Stimulated activated naive CD8-positive, alpha-beta T cell treated with anti-CD3 and anti-CD28 coated beads, Interleukin-15, Interleukin-2, amounts not matched to agents 100 ng/mL and 50 ng/mL, for 24 hours (primary cell): ENCODE results near the gene RCOR2.

Experiments
- H3K27ac Mint-ChIP-seq: one replicate; pipeline ENCODE4 v1.8.0; 2021; ENCODE audit warnings: mild to moderate bottlenecking, mixed read lengths
- H3K27me3 Mint-ChIP-seq: one replicate; pipeline ENCODE4 v1.8.0; 2021; ENCODE audit warnings: mixed read lengths
- H3K36me3 Mint-ChIP-seq: one replicate; pipeline ENCODE4 v1.8.0; 2021; ENCODE audit warnings: low read depth, mixed read lengths
- H3K4me1 Mint-ChIP-seq: one replicate; pipeline ENCODE4 v1.8.0; 2021; ENCODE audit warnings: low read depth, mixed read lengths
- H3K4me3 Mint-ChIP-seq: one replicate; pipeline ENCODE4 v1.8.0; 2021; ENCODE audit warnings: mild to moderate bottlenecking, mixed read lengths
- H3K9me3 Mint-ChIP-seq: one replicate; pipeline ENCODE4 v1.8.0; 2021; ENCODE audit warnings: mixed read lengths

RCOR2 gene

DNA sequence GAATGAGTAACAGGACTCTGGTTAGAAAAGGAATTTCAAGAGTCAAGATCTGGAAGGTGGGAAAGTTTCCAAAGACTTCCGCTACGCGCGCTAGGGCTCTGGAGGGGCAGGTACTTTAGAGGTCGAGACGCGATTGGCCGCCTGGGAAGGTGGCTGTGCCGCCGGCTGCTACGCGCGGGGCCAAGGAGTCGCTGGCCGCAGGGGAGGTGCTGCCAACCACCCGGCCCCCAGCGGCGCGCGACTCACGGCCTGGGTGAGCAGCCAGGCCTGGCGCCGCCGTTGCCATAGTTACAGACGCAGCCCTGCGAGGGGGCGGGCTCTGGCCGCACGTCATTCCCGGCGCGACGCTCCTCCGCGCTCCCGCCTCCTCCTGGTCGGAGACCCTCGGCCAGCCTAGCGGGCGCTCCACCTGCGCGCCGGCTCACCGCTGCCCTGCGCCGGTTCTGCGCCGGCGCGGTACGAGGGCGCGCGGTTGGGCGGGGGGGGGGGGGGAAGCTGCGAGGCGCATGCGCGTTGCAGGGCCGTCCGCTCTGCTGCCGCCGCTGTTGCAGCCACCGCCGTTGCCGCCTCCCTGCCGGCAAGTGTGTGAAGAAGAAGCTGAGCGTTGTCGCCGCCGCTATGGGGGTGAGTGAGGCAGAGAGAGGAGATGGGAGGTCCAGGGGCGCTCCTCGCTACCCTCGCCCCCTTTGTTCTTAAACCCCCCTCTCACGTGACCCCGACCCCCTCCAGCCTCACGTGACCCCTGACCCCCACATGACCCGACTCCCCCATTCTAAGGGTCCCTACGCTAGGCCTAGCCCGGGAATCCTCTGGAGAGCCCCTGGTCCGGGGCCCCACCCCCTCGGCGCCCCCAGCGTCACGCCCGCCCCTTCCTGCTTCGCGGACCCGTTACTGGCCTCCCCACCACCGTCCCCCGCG, 21.8 kb upstream of the RCOR2 start, which contains the start of gene NAA40:
NAA40 (plus strand) TSS at position 524 of the 918 bp plus-strand sequence; CDS start at position 619, 95 bp downstream.
- H3K4me3 Mint-ChIP-seq: peak within 1 kb of the TSS; percentile 88
- H3K27me3 Mint-ChIP-seq: no peaks in the 10 kb centered on the region
- H3K36me3 Mint-ChIP-seq: peaks cover 4% of the 10 kb centered on the region
- H3K27ac Mint-ChIP-seq: peak within 1 kb of the TSS; percentile 91
- H3K4me1 Mint-ChIP-seq: peaks cover 26% of the 10 kb centered on the region
- no peaks in the 10 kb centered on the region for H3K9me3 Mint-ChIP-seq

DNA sequence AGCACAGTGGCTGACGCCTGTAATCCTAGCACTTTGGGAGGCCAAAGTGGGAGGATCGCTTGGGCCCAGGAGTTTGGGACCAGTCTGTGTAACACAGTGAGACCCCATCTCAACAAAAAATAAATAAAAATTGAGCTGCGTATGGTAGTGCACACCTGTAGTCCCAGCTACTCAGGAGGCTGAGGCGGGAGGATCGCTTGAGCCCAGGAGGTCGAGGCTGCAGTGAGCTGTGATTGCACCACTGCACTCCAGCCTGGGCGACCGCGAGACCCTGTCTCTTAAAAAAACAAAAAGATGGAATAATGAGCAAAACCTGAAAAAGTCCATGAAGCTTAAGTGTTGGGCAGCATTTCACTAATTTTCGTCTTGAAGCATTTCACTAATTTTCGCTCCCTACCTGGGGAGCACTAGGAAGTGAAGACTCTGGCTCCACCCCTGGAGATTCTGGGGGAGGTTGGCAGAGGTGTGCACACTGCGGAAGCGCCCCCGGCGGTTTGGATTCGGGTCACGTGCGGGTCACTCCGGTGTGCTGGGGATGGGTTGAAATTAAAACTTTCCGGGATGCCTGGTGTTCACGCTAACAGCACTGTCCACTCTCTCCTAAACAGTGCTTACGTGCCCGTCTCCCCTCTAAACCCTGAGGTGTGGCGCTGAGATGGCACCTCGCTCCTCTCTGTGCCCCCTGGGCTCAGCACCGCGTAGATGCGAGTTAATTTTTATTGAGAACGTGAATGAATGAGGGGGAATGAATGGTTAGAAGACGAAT, 20.9 kb upstream of the RCOR2 start:
- no peaks in the 10 kb centered on the region for H3K27me3 Mint-ChIP-seq
- peak overlapping the region; percentile 88 for H3K4me3 Mint-ChIP-seq
- no peaks in the 10 kb centered on the region for H3K9me3 Mint-ChIP-seq
- H3K36me3 Mint-ChIP-seq: peaks cover 4% of the 10 kb centered on the region
- H3K27ac Mint-ChIP-seq: peak overlapping the region; percentile 91
- peaks cover 26% of the 10 kb centered on the region for H3K4me1 Mint-ChIP-seq

DNA sequence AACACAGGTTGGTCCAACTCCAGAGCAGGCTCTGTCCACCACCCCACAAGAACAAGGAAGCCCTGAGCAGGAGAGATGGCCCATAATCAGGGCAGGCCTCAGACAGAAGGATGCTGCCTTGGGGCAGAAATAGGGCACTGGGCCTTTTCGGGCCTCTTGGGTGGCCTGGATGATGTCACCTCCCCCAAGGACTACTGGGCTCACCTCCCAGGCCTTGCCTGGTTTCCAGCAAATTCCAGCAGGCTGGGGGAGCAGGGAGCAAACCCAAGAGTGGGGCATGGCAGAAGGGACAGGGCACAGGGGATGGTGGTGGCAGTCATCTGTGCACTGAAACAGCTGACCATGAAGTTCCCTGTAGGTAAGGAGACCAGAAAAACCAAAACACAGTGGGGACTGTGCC, 16.5 kb upstream of the RCOR2 start:
- Mint-ChIP-seq H3K27ac (no peak overlapping the region), H3K9me3 (no peaks in the 10 kb centered on the region), H3K4me3 (no peak overlapping the region), H3K4me1 (peaks cover 10% of the 10 kb centered on the region), H3K27me3 (peaks cover 3% of the 10 kb centered on the region), H3K36me3 (no peaks in the 10 kb centered on the region)

DNA sequence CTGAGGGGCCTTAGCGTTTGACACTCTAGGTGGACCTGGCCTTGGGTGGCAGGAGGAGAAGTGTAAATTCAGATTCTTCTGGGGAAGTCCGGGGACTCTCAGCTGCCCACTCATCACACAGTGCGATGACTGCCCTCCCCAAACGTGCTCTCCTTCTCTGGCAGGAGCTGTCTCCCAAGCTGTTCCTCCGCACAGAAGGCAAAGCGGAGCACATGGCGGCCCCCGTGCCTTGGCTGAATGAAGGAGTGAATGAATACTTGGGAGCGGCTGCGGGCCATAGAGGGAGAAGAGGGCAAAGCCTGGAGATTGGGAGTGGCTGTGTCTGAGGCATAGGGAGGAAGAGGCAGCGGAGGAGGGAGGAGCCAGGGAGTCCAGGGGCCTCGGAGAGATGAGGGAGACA, 14.9 kb upstream of the RCOR2 start:
- Mint-ChIP-seq H3K27me3 (peaks cover 3% of the 10 kb centered on the region), H3K36me3 (no peaks in the 10 kb centered on the region), H3K9me3 (no peaks in the 10 kb centered on the region), H3K27ac (no peak overlapping the region), H3K4me1 (no peaks in the 10 kb centered on the region), H3K4me3 (no peak overlapping the region)

DNA sequence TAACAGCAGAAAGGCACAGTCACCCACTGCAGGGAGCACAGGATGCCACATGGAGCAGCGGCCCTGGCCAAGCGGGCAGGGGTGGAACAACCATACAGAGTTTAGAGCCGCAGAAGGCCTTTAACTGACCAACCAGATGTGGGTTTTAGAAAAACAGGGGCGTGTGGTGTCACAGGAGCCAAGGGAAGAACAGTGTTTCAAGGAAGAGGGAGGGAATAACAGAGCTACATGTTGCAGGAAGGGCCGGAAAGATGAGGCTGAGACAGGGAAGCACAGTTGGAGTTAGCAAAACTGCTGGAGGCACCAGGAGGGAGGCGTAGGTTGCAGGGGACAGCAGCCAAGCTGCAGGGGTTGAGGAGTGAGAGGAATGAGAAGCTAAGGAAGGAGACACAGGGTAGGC, 14.1 kb upstream of the RCOR2 start:
- peaks cover 3% of the 10 kb centered on the region for H3K27me3 Mint-ChIP-seq
- no peak overlapping the region for H3K4me3 Mint-ChIP-seq
- H3K36me3 Mint-ChIP-seq: no peaks in the 10 kb centered on the region
- H3K4me1 Mint-ChIP-seq: no peaks in the 10 kb centered on the region
- H3K27ac Mint-ChIP-seq: no peak overlapping the region
- H3K9me3 Mint-ChIP-seq: no peaks in the 10 kb centered on the region

DNA sequence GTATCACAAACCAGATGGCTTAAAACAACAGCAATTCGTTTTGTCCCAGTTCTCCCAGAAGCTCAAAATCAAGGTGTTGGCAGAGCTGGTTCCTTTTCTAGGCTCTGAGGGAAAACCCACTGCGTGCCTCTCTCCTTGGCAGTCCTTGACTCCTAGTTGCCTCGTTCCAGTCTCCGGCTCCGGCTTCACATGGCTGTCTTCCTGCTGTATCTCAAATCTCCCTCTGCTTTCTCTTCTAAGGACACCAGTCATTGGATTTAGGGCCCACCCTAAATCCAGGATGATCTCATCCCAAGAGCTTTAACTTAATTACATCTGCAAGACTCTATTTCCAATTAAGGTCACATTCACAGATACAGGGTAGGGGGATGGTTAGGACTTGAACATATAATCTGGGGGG, 12.7 kb upstream of the RCOR2 start:
- H3K4me3 Mint-ChIP-seq: no peak overlapping the region
- H3K4me1 Mint-ChIP-seq: no peaks in the 10 kb centered on the region
- H3K27ac Mint-ChIP-seq: no peak overlapping the region
- H3K27me3 Mint-ChIP-seq: peaks cover 3% of the 10 kb centered on the region
- no peaks in the 10 kb centered on the region for H3K9me3 Mint-ChIP-seq
- no peaks in the 10 kb centered on the region for H3K36me3 Mint-ChIP-seq

DNA sequence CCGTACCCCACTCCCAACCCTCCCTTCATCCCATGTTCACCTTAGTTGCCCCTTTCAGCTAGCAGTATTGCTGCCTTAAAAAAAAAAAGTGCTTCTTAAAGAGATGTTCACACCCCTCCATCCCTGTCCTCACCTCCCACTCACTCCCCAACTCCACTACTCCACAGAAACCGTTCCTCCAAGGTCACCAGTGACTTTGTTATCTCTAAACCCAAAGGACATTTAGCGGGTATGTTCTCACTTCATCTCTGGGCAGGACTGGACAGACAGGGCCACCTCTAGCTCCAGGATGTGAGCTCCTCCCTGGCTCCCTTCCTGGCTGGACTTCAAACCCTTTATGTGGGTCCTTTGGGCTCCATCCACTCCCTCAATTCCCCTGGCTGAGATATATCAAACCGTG, 6.4 kb upstream of the RCOR2 start:
- Mint-ChIP-seq H3K27ac (no peak overlapping the region), H3K4me3 (no peak overlapping the region), H3K4me1 (peaks cover 6% of the 10 kb centered on the region), H3K9me3 (no peaks in the 10 kb centered on the region), H3K36me3 (no peaks in the 10 kb centered on the region), H3K27me3 (peaks cover 5% of the 10 kb centered on the region)

DNA sequence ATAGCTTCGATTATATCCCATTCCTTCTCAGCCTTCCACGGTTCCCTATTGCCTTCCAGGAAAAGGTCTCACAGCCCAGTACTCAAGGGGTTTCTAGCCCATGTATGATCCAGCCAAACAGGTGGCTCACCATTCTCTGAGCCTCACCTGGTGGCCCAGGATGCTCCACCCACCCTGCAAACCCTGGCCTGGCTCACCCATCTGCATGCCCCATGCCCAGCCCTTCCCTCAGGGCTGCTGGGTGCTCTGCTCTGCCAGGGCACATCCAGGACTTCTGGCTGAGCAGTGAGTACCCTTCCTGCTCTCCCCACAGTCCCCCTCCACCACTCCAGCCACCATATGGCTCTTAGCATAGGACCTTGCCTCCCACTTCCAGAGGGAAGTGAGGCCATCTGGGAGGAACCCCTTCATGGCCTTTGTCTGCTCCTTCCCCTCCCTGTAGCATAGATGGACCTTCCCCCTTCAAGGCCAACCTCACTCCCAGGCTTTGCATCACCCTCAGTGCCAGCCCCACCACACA, 5.8 kb upstream of the RCOR2 start:
- H3K9me3 Mint-ChIP-seq: no peaks in the 10 kb centered on the region
- H3K36me3 Mint-ChIP-seq: no peaks in the 10 kb centered on the region
- peaks cover 5% of the 10 kb centered on the region for H3K27me3 Mint-ChIP-seq
- no peak overlapping the region for H3K4me3 Mint-ChIP-seq
- no peak overlapping the region for H3K27ac Mint-ChIP-seq
- H3K4me1 Mint-ChIP-seq: peaks cover 7% of the 10 kb centered on the region

DNA sequence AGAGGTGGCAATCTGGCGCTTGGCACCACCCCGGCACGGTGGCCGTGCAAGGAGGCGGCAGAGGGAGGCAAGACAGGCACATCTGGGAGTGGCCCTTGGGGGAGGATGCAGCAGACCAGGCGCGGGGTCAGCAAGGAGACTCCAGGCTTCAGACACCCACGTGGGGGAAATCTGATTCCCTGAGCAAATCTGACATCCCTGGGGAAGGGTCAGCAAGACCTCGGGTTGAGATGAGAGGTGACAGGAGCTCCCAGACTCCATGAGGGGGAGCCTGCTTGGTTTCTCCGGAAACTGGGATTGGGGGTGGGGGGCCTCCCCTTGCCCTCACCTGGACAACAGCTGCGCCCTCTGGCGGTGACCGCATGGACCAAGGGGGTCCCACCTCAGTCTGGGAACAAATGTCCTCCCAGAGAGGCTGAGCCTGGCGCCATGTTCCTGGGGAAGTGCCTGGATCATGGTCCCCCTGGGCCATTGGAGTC, 4.0 kb upstream of the RCOR2 start:
- H3K4me1 Mint-ChIP-seq: peaks cover 12% of the 10 kb centered on the region
- no peak overlapping the region for H3K4me3 Mint-ChIP-seq
- no peaks in the 10 kb centered on the region for H3K36me3 Mint-ChIP-seq
- H3K9me3 Mint-ChIP-seq: no peaks in the 10 kb centered on the region
- H3K27me3 Mint-ChIP-seq: peaks cover 5% of the 10 kb centered on the region
- H3K27ac Mint-ChIP-seq: no peak overlapping the region

DNA sequence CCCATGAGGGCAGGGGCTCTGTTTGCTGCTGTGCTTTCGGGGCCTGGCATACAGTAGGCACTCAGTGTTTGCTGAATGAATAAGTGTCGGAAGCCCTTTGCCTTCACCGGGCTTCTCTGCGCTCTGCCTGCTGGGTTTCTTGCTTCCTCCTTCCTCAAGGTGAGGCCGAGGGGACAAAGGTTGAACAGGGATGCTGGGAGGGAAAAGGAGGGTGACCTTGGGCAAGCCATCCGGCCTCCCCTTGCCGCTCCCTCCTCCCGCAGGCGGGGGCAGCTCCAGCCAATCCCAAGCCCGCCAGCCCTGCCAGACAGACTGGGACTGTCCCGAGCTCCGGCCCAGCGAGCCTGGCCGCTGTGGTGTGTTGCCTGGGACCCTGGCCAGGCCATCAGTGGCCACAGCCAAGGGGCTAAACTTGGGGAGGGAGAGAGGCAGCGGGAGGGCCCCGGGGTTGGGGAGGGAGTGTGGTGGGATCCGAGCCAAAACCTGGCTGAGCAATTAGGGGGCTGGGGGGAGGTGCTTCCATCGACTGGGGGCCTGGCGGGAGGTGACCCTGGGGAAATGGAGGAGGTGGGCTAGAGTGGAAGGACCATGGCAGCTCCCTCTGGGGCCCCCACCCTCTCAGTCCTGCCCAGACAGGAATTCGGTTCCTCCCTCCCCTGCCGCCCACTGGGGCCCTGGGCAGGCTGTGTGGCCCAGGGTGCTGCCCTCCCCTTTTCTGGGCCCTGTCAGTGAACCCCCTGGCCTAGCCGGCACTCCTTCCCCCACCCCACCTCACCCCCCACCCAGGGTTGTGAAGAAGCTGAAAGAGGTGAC, 3.4 kb upstream of the RCOR2 start:
- Mint-ChIP-seq H3K27ac (no peak overlapping the region), H3K4me1 (peaks cover 12% of the 10 kb centered on the region), H3K4me3 (no peak overlapping the region)

DNA sequence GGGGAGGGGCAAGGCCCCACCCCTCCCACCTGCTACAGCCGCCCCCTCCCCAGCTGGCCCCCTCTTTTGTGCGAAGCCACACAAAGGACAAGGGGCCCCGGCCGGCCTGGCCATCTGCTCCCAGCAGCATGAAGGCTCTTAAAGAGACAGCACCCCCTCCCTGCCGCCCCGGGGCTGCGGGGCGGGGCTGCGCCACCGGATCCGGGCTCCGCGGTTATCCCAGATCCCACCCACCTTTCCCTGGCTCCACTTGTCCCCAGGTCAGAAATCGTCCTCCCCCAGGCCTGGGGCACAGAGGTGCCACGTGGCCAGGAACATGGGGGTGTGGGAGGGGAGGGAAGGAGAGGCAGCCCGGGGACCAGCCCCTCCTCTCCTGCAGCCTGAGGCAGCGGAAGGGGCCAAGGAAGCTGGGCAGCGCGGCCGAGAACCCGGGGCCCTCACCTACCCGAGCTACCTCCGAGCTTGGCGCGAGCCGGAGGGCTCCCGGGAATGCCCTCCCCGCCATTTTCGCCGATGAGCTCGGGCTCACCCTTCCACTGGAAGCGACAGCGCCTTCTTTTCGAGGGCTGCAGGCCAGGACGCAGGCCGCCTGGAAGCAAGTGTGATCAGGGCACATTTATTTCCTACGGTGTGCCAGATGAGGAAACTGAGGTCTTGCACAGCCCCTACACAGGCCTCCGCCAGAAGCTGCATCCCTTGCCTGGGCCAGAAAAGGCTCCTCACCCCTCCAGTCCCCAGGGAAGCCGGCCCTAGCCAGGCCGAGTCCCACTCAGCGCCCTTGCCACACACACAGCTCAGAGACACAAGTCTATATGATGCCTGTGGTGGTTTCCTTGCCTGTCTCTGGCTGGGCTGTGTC, 2.5 kb upstream of the RCOR2 start:
- Mint-ChIP-seq H3K4me3 (no peak overlapping the region), H3K27me3 (peaks cover 5% of the 10 kb centered on the region), H3K27ac (no peak overlapping the region), H3K4me1 (peaks cover 12% of the 10 kb centered on the region), H3K9me3 (no peaks in the 10 kb centered on the region), H3K36me3 (no peaks in the 10 kb centered on the region)

More for the DNA sequence above, 3.4 kb upstream of the RCOR2 start:
- H3K27me3 Mint-ChIP-seq: peaks cover 5% of the 10 kb centered on the region
- H3K36me3 Mint-ChIP-seq: no peaks in the 10 kb centered on the region
- H3K9me3 Mint-ChIP-seq: no peaks in the 10 kb centered on the region

DNA sequence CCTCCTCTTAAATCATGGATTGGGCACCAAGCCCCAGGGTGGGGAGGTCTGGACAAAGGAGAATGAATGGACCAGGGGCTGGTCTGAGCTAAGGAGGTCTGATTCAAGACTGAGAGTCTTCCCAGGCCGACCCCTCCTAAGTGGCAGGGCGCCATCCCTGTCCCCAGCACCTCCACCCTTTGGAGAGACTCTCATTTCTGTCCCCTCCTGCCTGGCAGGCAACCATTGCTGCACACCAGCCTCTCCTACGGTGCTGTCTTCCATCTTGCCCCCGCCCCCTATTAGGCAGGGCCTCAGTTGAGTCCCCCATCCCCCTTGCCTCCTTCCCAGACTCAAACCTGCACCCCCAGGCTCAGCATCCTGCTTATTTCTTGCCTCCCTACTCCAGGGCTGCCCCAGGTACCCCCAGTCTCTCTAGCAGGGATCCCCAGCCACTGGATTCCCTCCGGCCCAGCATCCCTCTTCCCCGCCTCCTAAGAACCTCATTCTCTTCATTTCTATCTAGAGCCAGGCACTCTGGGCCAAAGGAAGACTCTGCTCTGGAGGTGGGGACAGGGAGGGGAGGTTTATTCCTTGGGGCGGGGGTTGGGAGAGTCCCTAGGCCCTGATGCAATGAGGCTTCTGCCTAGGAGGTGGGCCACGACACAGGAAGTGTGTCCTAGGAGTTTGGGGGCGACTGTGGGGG, 1.7 kb upstream of the RCOR2 start:
- Mint-ChIP-seq H3K36me3 (no peaks in the 10 kb centered on the region), H3K9me3 (no peaks in the 10 kb centered on the region), H3K4me3 (no peak overlapping the region), H3K4me1 (peaks cover 12% of the 10 kb centered on the region), H3K27me3 (peaks cover 5% of the 10 kb centered on the region), H3K27ac (no peak overlapping the region)
